ENCODE measurements around the gene KLHL29. TPM values are rescaled to one million over a fixed set of nuclear protein-coding genes. Genes with fewer than 3 reads are reported as not detected.

Gene KLHL29
- total RNA-seq, 6 experiments from 2014 or later = 1.2 to 10.2 (median 6.4) TPM

DNA sequence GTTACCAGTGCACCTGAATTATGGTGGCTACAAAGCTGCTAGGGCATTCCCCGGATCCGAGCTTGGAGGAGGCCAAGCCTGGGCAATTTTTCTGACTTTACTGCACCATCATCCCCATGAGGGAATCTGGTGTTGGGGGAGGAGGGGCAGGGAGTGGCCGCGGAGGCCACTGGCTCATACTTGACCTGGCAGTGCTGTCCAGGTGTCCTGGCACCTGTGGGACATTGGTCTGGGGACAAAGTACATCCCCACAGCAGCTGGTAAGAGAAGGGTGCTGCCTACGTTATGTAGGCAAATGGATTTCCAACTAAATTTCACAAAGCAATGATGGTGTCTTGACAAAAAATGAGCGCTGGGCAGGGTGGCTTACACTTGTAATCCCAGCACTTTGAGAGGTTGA, 48.3 kb downstream of the KLHL29 start:
- DNase-seq (peak in 1 of 3 donors; percentile 33), ATAC-seq (peak in 1 of 4 donors; percentile 50)
- no peaks in the 10 kb centered on the region for H3K36me3 ChIP-seq
- TF ChIP-seq, protein P1, sequence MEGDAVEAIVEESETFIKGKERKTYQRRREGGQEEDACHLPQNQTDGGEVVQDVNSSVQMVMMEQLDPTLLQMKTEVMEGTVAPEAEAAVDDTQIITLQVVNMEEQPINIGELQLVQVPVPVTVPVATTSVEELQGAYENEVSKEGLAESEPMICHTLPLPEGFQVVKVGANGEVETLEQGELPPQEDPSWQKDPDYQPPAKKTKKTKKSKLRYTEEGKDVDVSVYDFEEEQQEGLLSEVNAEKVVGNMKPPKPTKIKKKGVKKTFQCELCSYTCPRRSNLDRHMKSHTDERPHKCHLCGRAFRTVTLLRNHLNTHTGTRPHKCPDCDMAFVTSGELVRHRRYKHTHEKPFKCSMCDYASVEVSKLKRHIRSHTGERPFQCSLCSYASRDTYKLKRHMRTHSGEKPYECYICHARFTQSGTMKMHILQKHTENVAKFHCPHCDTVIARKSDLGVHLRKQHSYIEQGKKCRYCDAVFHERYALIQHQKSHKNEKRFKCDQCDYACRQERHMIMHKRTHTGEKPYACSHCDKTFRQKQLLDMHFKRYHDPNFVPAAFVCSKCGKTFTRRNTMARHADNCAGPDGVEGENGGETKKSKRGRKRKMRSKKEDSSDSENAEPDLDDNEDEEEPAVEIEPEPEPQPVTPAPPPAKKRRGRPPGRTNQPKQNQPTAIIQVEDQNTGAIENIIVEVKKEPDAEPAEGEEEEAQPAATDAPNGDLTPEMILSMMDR (IDR thresholded peaks at IDR 0.05) = no peak
- no peak for TF ChIP-seq POLR2A (IDR thresholded peaks at IDR 0.05)
- H3K27me3 ChIP-seq = no peaks in the 10 kb centered on the region
- 81% methylated on average over 3 of the region's 6 CpGs for WGBS (ENCODE audit: insufficient coverage, low coverage, low lambda C conversion rate, missing lambda C conversion rate)
- H3K4me3 ChIP-seq = no peak overlapping the region
- no peaks in the 10 kb centered on the region for H3K4me1 ChIP-seq
- intact Hi-C loops (cut with DNase I) = no loop called here
- no peak overlapping the region for H3K27ac ChIP-seq
- H3K9me3 ChIP-seq = no peaks in the 10 kb centered on the region

DNA sequence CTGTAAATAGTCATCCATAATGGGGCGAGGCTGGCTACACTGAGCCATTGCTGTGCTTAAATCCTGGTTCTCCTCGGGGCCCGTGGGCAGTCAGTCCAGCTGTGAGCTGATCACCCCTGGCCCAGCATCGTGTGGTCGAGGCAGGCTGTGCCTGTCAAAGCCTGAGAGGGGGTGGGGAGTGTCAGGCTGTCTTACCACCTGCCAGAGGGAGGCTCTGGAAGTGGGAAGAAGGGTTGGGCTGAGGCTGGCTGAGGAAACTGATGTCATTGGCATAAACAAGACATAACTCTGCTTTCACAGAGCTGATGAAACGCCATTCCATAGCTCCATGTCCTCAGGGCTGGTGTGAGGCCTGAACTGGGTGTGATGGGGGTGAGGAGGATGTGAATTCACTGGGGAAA, 49.7 kb downstream of the KLHL29 start:
- Histone ChIP-seq H3K27me3 (no peaks in the 10 kb centered on the region), H3K36me3 (no peaks in the 10 kb centered on the region), H3K27ac (no peak overlapping the region), H3K4me3 (no peak overlapping the region), H3K9me3 (no peaks in the 10 kb centered on the region), H3K4me1 (no peaks in the 10 kb centered on the region)
- TF ChIP-seq, protein P1 (IDR thresholded peaks at IDR 0.05) = no peak
- no peak for TF ChIP-seq POLR2A (IDR thresholded peaks at IDR 0.05)
- WGBS (ENCODE audit: insufficient coverage, low coverage, low lambda C conversion rate, missing lambda C conversion rate) = 40% methylated on average over 2 of the region's 6 CpGs
- DNase-seq (peak in 1 of 3 donors; percentile 18), ATAC-seq (no peak)
- intact Hi-C loops (cut with DNase I) = no loop called here

DNA sequence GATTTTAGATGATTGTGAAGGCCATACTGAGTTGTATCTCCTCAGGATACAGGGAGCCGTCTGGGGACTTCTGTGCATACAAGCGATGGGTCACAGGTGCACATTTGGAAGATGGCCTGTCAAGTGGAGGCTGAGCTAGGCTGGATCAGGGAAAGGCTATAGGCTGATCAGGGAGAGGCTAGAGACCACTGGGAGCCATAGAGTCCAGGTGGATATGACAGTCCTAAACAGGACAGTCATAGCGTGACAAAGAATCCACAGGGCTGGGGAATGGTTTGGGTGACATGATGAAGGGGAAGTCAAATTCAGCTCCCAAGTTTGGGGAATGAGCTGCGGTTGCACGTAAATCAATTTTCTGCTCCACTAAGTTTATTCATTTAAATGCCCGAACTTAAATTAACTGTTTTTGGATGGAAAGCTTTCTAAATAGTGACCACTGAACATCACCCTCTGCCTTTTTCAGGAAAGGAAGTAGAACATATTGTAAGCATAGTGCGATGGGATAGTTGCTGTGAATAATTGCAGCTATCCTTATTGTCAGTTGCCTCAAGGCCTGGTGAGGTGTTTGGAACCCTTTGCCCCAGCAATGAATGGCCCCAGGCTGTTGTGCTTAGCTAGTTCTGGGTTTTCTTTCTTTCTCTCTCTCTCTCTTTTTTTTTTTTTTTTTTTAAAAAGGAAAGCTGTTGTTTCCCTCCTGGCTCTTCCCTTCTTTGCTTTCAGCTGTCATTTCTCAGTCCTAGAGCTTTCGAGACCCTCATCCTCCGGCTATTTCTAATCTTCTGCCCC, 50.5 kb downstream of the KLHL29 start:
- H3K4me1 ChIP-seq = no peaks in the 10 kb centered on the region
- WGBS (ENCODE audit: insufficient coverage, low coverage, low lambda C conversion rate, missing lambda C conversion rate) = 79% methylated on average over 7 of the region's 9 CpGs
- peak in 1 of 3 donors; percentile 21 for DNase-seq
- no peaks in the 10 kb centered on the region for H3K27me3 ChIP-seq
- TF ChIP-seq POLR2A (IDR thresholded peaks at IDR 0.05) = no peak
- TF ChIP-seq, protein P1 (IDR thresholded peaks at IDR 0.05) = no peak
- intact Hi-C loops (cut with DNase I) = no loop called here
- H3K4me3 ChIP-seq = no peak overlapping the region
- H3K9me3 ChIP-seq = no peaks in the 10 kb centered on the region
- no peak for ATAC-seq
- no peaks in the 10 kb centered on the region for H3K36me3 ChIP-seq
- no peak overlapping the region for H3K27ac ChIP-seq

DNA sequence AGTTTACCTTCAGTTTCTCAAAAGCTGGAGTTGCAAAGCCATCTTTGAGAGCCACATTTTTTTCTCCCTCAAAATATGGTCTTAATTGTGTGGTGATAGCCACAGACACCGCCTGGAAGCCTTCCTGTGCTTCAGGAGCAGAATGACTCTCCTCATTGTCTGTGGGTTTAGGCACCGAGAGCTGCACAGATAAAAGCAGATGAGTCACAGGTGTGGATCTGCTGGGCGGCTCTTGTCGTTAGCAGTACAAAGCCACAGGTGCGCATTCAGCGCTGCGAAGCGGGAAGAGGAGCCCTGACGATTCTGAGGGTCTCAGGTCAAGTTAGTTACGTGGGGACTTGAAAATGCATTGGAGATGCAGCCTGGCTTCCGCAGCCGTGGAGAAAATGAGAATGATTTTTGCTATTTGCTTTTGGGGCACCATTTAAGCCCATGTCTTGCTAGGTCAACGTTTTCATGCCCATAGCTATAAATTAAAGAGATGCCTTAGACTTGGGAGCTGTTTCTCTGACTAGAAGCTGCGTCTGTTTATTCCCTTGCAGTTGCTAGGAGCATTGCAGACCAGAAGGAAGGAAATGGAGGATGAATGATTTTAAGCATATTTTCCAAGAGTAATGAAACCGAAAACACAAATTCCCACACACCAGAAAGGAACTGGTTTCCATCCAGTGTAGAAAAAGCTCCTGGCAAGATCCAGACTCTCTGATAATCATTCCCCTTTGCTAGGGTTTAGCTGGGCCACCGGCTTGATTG, 51.5 kb downstream of the KLHL29 start:
- Histone ChIP-seq H3K4me1 (no peaks in the 10 kb centered on the region), H3K36me3 (no peaks in the 10 kb centered on the region), H3K27me3 (no peaks in the 10 kb centered on the region), H3K9me3 (peaks cover 0 to 3% (median 0%) of the 10 kb centered on the region in 4 donors), H3K27ac (no peak overlapping the region), H3K4me3 (no peak overlapping the region)
- ATAC-seq (no peak), DNase-seq (peak in 1 of 3 donors; percentile 30)
- 57% methylated on average over 10 of the region's 16 CpGs for WGBS (ENCODE audit: insufficient coverage, low coverage, low lambda C conversion rate, missing lambda C conversion rate)
- intact Hi-C loops (cut with DNase I) = no loop called here
- TF ChIP-seq, protein P1 (IDR thresholded peaks at IDR 0.05) = no peak
- no peak for TF ChIP-seq POLR2A (IDR thresholded peaks at IDR 0.05)
